ENCODE results near the gene NOTCH2.

DNA sequence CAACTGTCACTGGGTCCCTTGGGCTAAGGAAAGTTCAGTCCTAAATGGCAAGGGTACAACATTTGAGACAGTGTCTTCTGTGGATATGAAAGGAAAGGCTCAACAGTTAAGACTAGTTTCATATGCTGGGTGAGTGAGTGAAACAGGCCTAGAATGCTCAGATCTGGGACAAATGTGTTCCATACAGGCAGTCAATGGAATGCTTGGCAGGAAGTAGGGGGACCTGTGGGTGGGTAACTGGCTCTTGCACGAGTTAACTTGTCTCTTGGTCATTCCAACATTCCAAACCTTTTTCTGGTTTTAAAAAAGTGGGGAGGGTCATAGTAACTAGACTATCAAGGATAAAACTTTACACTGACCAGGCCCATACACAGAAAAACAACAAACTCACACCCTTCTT lies 155.4 kb downstream of the NOTCH2 start:
- TF ChIP-seq, protein P1, sequence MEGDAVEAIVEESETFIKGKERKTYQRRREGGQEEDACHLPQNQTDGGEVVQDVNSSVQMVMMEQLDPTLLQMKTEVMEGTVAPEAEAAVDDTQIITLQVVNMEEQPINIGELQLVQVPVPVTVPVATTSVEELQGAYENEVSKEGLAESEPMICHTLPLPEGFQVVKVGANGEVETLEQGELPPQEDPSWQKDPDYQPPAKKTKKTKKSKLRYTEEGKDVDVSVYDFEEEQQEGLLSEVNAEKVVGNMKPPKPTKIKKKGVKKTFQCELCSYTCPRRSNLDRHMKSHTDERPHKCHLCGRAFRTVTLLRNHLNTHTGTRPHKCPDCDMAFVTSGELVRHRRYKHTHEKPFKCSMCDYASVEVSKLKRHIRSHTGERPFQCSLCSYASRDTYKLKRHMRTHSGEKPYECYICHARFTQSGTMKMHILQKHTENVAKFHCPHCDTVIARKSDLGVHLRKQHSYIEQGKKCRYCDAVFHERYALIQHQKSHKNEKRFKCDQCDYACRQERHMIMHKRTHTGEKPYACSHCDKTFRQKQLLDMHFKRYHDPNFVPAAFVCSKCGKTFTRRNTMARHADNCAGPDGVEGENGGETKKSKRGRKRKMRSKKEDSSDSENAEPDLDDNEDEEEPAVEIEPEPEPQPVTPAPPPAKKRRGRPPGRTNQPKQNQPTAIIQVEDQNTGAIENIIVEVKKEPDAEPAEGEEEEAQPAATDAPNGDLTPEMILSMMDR (IDR thresholded peaks at IDR 0.05), result no peak
- no peak for TF ChIP-seq POLR2A (IDR thresholded peaks at IDR 0.05)
- no peak for TF ChIP-seq POLR2AphosphoS5 (IDR thresholded peaks at IDR 0.05)
